ENCODE measurements around the gene ABHD8.

GRCh38 chr19:17321655-17322489 is 18.6 kb upstream of the ABHD8 start:
- TF ChIP-seq TAF1 (IDR thresholded peaks at IDR 0.05; ENCODE audit: low read depth) = no peak
- no peak for TF ChIP-seq USF1 (IDR thresholded peaks at IDR 0.05)
- TF ChIP-seq EP300 (IDR thresholded peaks at IDR 0.05; ENCODE audit: borderline replicate concordance) = no peak
- no peak for TF ChIP-seq REST (IDR thresholded peaks at IDR 0.05; ENCODE audit: low read depth)
- TF ChIP-seq TCF12 (IDR thresholded peaks at IDR 0.05; ENCODE audit: low read depth) = no peak
- no peak for TF ChIP-seq RAD21 (IDR thresholded peaks at IDR 0.05; ENCODE audit: low read depth)
- no peak for TF ChIP-seq CREB1 (IDR thresholded peaks at IDR 0.05; ENCODE audit: low read depth)
- TF ChIP-seq CEBPB (IDR thresholded peaks at IDR 0.05) = no peak
- no peak for TF ChIP-seq NFIC (IDR thresholded peaks at IDR 0.05)
